ENCODE measurements around the gene ARPC1B.
"Not testable (repeated sequence)": the region's sequence is repeated elsewhere in the genome, so short reads cannot be mapped to it uniquely, and the experiment has no call there.

Gene ARPC1B

GRCh38 chr7:99368750-99369389 is 5.7 kb upstream of the ARPC1B start:
- no peak for DNase-seq (ENCODE audit: low spot score)

DNA sequence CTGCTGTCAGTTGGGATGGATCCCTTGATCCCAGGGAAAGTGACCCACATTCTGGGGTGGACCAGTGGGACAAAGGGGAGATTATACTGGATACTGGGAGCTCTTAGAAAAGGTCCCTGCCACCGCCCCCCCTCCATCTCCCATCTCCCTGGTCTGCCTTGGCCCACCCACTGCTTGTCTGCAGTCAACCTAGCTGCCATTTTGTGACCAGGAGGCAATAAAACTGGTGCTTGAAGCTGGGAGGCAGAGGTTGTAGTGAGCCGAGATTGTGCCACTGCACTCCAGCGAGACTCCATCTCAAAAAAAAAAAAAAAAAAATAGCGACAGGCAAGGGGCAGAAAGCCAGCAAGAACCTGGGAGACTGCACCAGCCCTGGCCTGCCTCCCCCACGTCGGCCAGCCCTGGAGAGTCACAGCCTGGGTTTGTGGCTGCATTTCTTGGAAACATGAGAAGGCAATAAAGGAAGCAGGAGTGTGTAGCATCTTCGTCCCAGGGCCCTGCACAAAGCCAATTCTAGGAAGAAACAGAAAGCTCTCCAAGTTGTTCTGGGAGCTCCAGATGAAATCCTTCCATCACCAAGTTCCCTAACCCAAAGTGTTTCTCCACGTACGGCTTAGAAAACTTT is 4.7 kb upstream of the ARPC1B start:
- DNase-seq (ENCODE audit: low spot score): no peak

DNA sequence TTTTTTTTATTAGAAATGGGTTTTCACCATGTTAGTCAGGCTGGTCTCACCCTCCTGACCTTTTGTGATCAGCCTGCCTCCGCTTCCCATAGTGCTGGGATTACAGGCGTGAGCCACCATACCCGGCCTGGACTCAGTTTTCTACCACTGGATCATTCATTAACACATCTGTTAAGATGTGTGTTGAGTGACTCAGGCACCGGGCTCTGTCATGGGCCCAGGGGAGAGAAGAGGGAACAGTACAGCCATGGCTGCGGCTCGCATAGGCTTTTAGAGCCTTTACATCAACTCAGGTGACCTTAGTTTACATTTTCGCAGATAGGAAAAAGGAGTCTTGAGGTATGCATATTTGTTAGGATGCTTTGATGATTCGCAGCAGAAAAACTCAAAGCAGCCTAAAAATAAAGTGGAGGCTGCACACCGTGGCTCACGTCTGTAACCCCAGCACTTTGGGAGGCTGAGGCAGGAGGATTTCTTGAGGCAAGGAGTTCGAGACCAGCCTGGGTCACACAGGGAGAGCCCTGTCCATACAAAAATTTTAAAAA is 3.1 kb upstream of the ARPC1B start:
- no peak for DNase-seq (ENCODE audit: low spot score)

GRCh38 chr7:99372275-99373090 is 2.0 kb upstream of the ARPC1B start:
- DNase-seq (ENCODE audit: low spot score): no peak

DNA sequence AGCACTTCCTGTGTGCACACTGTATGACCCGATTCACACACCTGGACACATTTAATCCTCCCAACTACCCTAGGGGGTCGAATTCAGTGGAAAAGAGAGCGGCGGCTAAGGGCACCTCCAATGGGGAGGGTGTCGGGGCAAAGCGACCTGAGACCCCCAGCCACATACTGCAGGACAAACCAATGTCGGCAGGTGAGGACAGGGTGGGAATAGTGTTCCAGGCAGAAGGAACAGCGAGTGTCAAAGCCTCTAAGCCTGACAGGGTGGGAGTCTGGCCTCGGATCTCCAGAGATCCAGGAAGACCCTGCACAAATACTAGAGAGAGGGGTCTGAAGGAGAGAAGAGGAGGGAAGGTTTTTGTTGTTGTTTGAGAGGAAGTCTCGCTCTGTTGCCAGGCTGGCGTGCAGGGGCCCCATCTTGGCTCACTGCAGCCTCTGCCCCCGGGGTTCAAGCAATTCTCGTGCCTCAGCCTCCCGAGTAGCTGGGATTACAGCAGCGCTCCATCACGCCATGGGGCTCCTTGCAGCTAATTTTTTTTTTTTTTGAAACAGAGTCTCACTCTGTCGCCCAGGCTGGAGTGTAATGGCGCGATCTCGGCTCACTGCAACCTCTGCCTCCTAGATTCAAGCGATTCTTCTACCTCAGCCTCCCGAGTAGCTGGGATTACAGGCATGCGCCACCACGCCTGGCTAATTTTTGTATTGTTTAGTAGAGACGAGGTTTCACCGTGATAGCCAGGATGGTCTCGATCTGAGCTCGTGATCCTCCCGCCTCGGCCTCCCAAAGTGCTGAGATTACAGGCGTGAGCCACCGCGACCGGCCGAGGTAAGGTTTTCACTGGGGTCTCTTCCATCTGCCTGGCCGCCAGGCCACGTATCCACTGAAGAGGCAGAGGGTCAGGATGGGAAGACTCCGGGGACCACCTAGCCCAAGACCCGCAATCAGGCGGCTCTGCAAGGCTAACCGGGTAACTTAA is 1.2 kb upstream of the ARPC1B start:
- DNase-seq (ENCODE audit: low spot score): no peak

DNA sequence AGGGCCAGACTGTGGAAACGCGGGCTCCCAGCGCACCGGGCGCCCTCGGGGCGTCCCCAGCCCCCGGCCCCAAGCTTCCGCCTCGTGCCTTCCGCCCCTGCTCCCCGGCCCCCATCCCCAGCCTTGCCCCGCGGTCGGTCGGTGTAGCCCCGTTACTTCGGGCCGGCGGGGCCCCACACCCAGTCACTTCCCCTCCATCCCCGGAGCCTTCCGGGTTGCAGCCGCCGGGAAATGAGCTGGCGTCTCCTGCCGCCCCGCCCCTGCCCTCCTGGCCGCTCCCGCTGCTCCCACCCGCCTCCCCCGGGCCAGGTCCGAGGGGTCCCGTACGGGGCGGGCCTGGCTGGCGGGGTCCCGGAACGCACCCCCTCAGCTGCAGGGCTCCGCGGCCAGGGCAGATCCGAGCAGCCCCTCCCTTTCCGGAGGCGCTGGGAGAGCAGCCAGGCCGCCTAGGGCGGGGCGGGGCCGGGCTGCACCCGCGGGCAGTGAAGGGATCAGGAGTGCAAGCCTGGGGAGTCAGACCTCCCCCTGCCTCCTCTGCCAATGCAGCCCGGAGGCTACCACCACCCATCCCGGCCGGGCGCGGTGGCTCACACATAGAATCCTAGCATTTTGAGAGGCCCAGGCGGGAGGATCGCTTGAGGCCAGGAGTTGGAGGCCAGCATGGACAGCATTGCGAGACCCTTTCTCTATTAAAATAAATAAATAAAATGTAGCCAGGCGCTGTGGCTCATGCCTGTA is 709 bp downstream of the ARPC1B start:
- DNase-seq (ENCODE audit: low spot score): peak; percentile 74

GRCh38 chr7:99379043-99379577 is 4.6 kb downstream of the ARPC1B start:
- peak; percentile 34 for DNase-seq (ENCODE audit: low spot score)

GRCh38 chr7:99379693-99380031 is 5.1 kb downstream of the ARPC1B start:
- not testable (repeated sequence) for DNase-seq (ENCODE audit: low spot score)

- DNase-seq (ENCODE audit: low spot score): peak; percentile 62
These were observed 5.7 kb downstream of the ARPC1B start for GRCh38 chr7:99380032-99380822.

DNA sequence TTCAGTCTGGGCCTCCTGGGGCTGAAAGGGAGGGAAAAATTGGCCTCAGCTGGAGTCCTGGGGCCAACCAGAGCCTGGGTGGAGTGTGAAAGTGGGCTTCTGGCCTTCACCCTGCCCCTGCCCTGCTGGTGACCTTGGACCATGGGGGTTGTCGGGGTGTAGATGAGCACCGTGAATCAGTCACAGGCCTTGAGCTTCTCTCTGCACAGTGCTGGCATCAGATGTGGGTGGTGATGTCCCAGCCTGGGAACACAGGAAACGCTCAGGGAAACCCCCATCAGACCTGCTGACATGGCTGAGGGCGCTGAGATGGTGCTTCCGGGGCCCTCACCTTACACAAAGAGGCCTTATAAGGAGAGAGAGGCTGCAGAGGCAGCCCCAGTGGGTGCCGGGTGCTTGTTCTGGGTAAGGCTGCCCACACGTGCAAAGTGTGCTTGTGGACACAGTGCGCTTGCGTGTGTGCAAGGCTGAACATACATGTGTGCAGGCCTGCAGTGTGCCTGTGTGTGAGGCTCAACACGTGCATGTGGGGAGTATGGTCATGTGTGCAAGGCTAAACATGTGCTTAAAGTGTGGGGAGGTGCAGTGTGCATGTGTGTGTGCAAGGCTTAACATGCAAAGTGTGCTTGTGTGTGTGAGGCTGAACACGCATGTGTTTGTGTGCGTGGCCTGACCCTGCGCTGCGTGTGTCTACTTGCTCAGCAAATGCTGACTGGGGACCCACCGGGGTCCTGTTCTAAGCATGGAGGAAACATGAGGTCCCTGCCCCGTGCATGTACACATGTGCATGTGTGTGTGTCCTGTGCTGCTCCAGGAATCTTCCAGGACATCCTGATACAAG is 6.5 kb downstream of the ARPC1B start:
- no peak for DNase-seq (ENCODE audit: low spot score)

DNA sequence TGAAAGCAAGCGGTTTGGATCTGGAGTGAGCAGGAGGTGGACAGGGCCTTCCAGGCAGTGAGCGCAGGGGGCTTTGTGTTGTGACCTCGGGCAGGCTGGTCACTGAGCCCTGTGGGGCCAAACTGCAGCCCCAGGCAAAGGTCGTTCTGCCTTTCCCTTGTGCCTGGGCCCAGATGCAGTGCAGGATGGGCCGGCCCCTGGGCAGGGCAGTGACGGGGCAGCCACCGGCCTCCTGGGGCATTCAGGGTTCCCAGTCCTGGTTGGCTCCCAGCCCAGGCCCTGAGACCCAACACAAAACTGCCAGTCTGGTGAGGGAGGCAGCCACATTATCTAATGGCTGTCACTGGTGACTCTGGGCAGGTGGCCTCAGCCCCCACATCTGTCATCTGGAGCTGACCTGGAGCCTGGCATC is 7.1 kb downstream of the ARPC1B start:
- no peak for DNase-seq (ENCODE audit: low spot score)

- DNase-seq (ENCODE audit: low spot score): no peak
These were observed 8.7 kb downstream of the ARPC1B start for GRCh38 chr7:99383203-99383602.

DNA sequence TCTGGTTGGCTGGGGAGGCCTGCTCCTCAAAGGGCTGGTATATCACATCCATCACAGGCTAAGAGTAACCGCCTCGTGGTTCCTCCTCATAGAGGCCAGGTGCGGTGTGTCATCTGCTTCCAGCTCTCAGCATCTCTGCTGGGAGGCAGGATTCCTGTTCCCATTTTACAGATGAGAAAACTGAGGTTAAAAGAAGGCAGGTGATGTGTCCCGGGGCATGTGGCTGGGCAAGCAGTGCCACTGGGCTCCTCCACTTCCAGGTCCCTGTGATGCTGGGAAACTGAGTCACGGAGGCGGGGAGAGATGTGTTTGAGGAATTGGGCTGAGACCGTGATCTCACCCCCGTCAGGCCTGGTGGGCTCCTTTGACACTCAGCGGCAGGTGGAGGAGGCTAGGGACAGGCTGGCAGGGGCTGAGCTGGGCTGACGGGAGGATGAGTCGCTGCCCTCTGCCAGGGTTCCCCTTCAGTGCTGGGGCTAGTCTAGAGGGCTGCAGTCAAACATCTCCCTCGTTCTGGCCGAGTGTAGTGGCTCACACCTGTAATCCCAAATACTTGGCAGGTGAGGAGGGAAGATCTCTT is 9.4 kb downstream of the ARPC1B start:
- no peak for DNase-seq (ENCODE audit: low spot score)

GRCh38 chr7:99384523-99384922 is 10.0 kb downstream of the ARPC1B start:
- DNase-seq (ENCODE audit: low spot score): no peak

- no peak for DNase-seq (ENCODE audit: low spot score)
These were observed 11.0 kb downstream of the ARPC1B start for GRCh38 chr7:99385564-99385963.

DNA sequence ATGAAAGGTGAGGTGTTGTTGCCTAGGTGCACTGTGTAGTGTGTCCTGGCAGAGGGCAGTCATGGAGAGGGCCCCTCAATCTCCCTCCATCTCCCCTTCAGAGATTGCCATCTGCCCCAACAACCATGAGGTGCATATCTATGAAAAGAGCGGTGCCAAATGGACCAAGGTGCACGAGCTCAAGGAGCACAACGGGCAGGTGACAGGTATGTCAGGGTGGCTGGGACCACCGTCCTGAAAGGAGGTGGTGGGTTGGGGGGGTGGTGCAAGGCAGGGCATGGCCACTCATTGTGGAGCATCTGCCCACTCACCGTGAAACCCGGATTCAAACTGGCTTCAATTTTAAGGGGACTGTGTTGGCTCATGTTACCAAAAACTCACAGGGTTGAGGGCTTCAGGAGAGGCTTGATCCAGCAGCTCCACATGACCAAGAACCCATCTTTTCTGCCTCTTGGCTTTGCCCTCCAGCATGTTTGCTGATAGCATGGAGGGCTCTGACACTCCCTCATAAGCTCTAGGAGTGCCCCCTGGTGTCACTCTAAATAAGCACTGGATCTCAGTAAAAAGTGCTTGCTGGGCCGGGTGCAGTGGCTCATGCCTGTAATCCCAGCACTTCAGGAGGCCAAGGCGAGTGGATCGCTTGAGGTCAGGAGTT is 12.2 kb downstream of the ARPC1B start:
- peak; percentile 66 for DNase-seq (ENCODE audit: low spot score)

DNA sequence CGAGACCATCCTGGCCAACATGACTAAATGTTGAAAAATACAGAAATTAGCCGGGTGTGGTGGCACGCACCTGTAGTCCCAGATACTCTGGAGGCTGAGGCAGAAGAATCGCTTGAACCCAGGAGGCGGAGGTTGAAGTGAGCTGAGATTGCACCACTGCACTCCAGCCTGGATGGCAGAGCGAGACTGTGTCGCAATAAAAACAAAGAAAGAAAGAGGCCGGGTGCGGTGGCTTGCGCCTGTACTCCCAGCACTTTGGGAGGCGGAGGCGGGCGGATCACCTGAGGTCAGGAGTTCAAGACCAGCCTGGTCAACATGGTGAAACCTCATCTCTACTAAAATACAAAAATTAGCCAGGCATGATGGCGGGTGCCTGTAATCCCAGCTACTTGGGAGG is 12.7 kb downstream of the ARPC1B start:
- not testable (repeated sequence) for DNase-seq (ENCODE audit: low spot score)

DNA sequence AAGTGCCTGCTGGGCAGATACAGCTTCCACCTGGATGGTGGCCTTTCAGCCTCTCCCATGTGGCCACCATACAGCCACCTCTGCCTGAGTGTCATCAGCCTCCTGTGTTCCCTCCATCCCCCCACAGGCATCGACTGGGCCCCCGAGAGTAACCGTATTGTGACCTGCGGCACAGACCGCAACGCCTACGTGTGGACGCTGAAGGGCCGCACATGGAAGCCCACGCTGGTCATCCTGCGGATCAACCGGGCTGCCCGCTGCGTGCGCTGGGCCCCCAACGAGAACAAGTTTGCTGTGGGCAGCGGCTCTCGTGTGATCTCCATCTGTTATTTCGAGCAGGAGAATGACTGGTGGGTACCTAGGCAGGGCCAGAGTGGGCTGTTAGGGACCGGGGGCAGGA is 13.4 kb downstream of the ARPC1B start:
- no peak for DNase-seq (ENCODE audit: low spot score)

Measured in hematopoietic multipotent progenitor cell treated with erythropoietin and hydrocortisone succinate and interleukin-3 and kit ligand, for 15 days (in vitro differentiated cells).